22Rv1 (cell line): ENCODE data around the gene MADD.
"Not testable (repeated sequence)": the region's sequence is repeated elsewhere in the genome, so short reads cannot be mapped to it uniquely, and the experiment has no call there.

Source experiments
- H3K27ac ChIP-seq: fragments of 450-650 bp; 2 replicates; pipeline ENCODE4 v1.5.1; 2017
- ZFX ChIP-seq: fragments of 450-650 bp; IDR thresholded peaks from 2 replicates; pipeline ENCODE4 v1.6.1; 2017; ENCODE audit warnings: antibody characterized with exemption, borderline replicate concordance
- TF ChIP-seq, protein P1 (sequence below): fragments of 450-650 bp; IDR thresholded peaks from 2 replicates; pipeline ENCODE4 v1.5.1; 2017; ENCODE audit warnings: mild to moderate bottlenecking

MADD gene

GRCh38 chr11:47329431-47329986 is 59.6 kb downstream of the MADD start:
- H3K27ac ChIP-seq: no peak overlapping the region

DNA sequence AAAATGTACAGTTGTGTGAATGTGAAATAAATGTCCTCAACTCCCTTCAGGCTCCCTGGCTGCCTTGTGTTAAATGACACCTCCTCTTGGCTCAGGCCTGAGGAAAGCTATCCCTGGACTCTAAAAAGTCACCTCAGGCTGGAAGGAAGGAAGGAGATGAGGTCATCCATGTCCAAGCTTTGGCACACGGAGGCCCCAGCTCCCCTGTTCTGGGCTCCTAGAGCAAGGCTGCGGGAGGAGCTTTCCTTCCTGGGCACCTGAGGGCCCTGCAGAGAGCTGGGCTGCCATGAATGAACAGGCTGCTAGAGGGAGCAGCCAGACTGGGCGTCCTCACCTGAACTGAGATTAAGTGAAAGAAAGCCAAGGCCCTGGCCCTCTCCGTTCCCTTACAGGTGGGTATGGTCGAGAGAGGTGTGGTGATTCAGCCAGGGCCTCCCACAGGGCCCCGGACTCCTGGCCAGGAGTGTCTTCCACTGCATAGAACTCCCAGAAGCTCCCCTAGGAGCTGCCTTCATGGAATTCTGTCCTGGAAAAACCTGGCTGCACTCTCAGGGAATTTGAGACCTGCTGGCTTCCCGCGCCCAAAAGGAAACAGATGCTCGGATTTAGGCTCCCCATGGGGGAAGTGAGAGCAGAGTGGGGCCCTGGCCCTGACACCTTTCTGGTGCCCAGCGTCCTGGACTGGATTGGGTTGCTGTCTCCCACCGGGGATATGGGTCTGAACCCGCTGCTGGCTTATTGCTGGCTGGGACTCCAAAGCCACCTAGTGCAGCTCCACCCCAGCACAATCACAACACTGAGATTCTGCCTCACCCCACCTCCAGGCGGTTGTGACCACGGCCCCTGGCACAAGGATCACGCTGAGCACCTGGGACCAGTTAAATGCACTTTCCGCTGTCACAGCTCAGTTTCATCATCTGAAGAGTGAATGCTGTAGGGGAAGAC is 60.3 kb downstream of the MADD start:
- peak overlapping the region; percentile 33 for H3K27ac ChIP-seq
- no peak for TF ChIP-seq ZFX
- TF ChIP-seq, protein P1, sequence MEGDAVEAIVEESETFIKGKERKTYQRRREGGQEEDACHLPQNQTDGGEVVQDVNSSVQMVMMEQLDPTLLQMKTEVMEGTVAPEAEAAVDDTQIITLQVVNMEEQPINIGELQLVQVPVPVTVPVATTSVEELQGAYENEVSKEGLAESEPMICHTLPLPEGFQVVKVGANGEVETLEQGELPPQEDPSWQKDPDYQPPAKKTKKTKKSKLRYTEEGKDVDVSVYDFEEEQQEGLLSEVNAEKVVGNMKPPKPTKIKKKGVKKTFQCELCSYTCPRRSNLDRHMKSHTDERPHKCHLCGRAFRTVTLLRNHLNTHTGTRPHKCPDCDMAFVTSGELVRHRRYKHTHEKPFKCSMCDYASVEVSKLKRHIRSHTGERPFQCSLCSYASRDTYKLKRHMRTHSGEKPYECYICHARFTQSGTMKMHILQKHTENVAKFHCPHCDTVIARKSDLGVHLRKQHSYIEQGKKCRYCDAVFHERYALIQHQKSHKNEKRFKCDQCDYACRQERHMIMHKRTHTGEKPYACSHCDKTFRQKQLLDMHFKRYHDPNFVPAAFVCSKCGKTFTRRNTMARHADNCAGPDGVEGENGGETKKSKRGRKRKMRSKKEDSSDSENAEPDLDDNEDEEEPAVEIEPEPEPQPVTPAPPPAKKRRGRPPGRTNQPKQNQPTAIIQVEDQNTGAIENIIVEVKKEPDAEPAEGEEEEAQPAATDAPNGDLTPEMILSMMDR: no peak

More at GRCh38 chr11:47329431-47329986, 59.6 kb downstream of the MADD start:
- TF ChIP-seq, protein P1: no peak
- TF ChIP-seq ZFX: no peak

GRCh38 chr11:47331454-47332302 is 61.7 kb downstream of the MADD start:
- TF ChIP-seq, protein P1: no peak
- no peak for TF ChIP-seq ZFX
- peak overlapping the region; percentile 33 for H3K27ac ChIP-seq

GRCh38 chr11:47332303-47332711 is 62.4 kb downstream of the MADD start:
- TF ChIP-seq ZFX: no peak

GRCh38 chr11:47332791-47333525 is 63.0 kb downstream of the MADD start:
- no peak for TF ChIP-seq ZFX
- TF ChIP-seq, protein P1: no peak
- H3K27ac ChIP-seq: no peak overlapping the region

More at GRCh38 chr11:47332303-47332711, 62.4 kb downstream of the MADD start:
- no peak overlapping the region for H3K27ac ChIP-seq

GRCh38 chr11:47333526-47333845 is 63.6 kb downstream of the MADD start:
- TF ChIP-seq ZFX: no peak
- TF ChIP-seq, protein P1: no peak
- no peak overlapping the region for H3K27ac ChIP-seq

- H3K27ac ChIP-seq: no peak overlapping the region
- no peak for TF ChIP-seq ZFX
- TF ChIP-seq, protein P1: no peak
These were observed 64.0 kb downstream of the MADD start for GRCh38 chr11:47333886-47334443.

- H3K27ac ChIP-seq: not testable (repeated sequence)
These were observed 64.9 kb downstream of the MADD start for GRCh38 chr11:47334699-47335411.
